Gastroesophageal sphincter (tissue), 4 donors: ENCODE results near the gene RNF215. TPM values are rescaled to one million over a fixed set of nuclear protein-coding genes. Genes with fewer than 3 reads are reported as not detected.

Source experiments
- ATAC-seq: fragments of 150-250 bp; one replicate; pipeline ENCODE4 v1.9.1; 2016; ENCODE audit warnings: mild to moderate bottlenecking, moderate library complexity
- H3K27ac ChIP-seq, 4 donors: fragments of 200-600 bp; sonication (generic) in 3 of 4; 1 replicate in 3 of 4; 2 replicates in 1 of 4; pipeline ENCODE4 v1.5.1; 2016 to 2019
- H3K27me3 ChIP-seq: fragments of 200-600 bp; sonication (generic); one replicate; pipeline ENCODE4 v1.5.1; 2019
- H3K36me3 ChIP-seq, 2 donors: fragments of 200-600 bp; sonication (generic); one replicate each; pipeline ENCODE4 v1.5.1; 2019; ENCODE audit warnings: control low read depth in 1 of 2
- H3K4me1 ChIP-seq, 3 donors: fragments of 200-600 bp; sonication (generic); 1 replicate in 2 of 3; 2 replicates in 1 of 3; pipeline ENCODE4 v1.5.1; 2016 to 2019; ENCODE audit warnings: control low read depth in 2 of 3
- H3K4me3 ChIP-seq, 2 donors: fragments of 200-600 bp; sonication (generic); one replicate each; pipeline ENCODE4 v1.5.1; 2019; ENCODE audit warnings: mild to moderate bottlenecking in 1 of 2, moderate library complexity in 1 of 2
- H3K9me3 ChIP-seq, 3 donors: fragments of 200-600 bp; sonication (generic); one replicate each; pipeline ENCODE4 v1.5.1; 2017 to 2019; ENCODE audit warnings: control low read depth in 2 of 3
- CTCF ChIP-seq, 4 experiments: fragments of 200-600 bp in 2 of 4; fragments of 450-650 bp in 2 of 4; sonication (generic) in 1 of 4; IDR thresholded peaks; one replicate each; pipeline ENCODE4 v1.5.1; 2017 to 2019; ENCODE audit warnings: antibody characterized with exemption in 4 of 4, mild to moderate bottlenecking in 2 of 4, moderate library complexity in 2 of 4
- EP300 ChIP-seq: sonication (generic); formaldehyde crosslinking; IDR thresholded peaks from one replicate; pipeline ENCODE4 v1.6.1; 2017; ENCODE audit warnings: antibody characterized with exemption, mild to moderate bottlenecking
- POLR2A ChIP-seq, 2 donors: fragments of 450-650 bp; IDR thresholded peaks; one replicate each; pipeline ENCODE4 v1.6.1; 2017; ENCODE audit warnings: antibody characterized with exemption in 2 of 2, mild to moderate bottlenecking in 2 of 2, moderate library complexity in 1 of 2
- POLR2AphosphoS5 ChIP-seq: sonication (generic); formaldehyde crosslinking; IDR thresholded peaks from one replicate; pipeline ENCODE4 v1.6.1; 2017; ENCODE audit warnings: antibody characterized with exemption
- WGBS, 2 donors: methylation state at CpG; one replicate each; pipeline ENCODE4 v1.1.5; 2018; ENCODE audit warnings: low coverage in 1 of 2; 5-methylcytosine and 5-hydroxymethylcytosine counted together
- total RNA-seq, 4 donors: library from RNA; depleted of rRNA; stranded (reverse); fragments of >200 nt; gene quantifications; one replicate each; pipeline ENCODE4 v1.1.0, GENCODE V29; 2016

Gene RNF215
- total RNA-seq, 4 donors from 2014 or later: 10.2 to 13.5 (median 11.7) TPM

GRCh38 chr22:30427871-30428270 is 40.7 kb upstream of the RNF215 start:
- ATAC-seq: no peak

GRCh38 chr22:30426388-30427353 is 39.5 kb upstream of the RNF215 start:
- no peaks in the 10 kb centered on the region for H3K27me3 ChIP-seq
- peak; percentile 7 for ATAC-seq
- H3K27ac ChIP-seq: peak overlapping the region in 3 of 4 donors; percentile 83 to 98 (median 84)
- H3K4me3 ChIP-seq: peak overlapping the region in 1 of 2 donors; percentile 66
- WGBS, 2 donors: 40 to 64% methylated on average over 2 to 11 of the region's 29 CpGs
- no peaks in the 10 kb centered on the region for H3K36me3 ChIP-seq
- peaks cover 0 to 45% (median 30%) of the 10 kb centered on the region in 3 donors for H3K4me1 ChIP-seq
- TF ChIP-seq EP300 (no peak), CTCF (IDR thresholded peaks at IDR 0.05) (peak in 3 of 4 experiments; percentile 54 to 75 (median 67)), POLR2A (IDR thresholded peaks at IDR 0.05) (no peak), POLR2AphosphoS5 (peak; percentile 37)
- no peaks in the 10 kb centered on the region for H3K9me3 ChIP-seq

More at GRCh38 chr22:30427871-30428270, 40.7 kb upstream of the RNF215 start:
- 80% methylated on average over 1 of the region's 1 CpG; no CpG with 5 or more reads in 1 of the 2 donors for WGBS, 2 donors
- Histone ChIP-seq H3K36me3 (no peaks in the 10 kb centered on the region), H3K27me3 (no peaks in the 10 kb centered on the region), H3K4me3 (no peak overlapping the region), H3K27ac (no peak overlapping the region), H3K9me3 (no peaks in the 10 kb centered on the region), H3K4me1 (peaks cover 0 to 33% (median 20%) of the 10 kb centered on the region in 3 donors)
- TF ChIP-seq EP300 (no peak), POLR2A (IDR thresholded peaks at IDR 0.05) (no peak), POLR2AphosphoS5 (no peak), CTCF (IDR thresholded peaks at IDR 0.05) (no peak)

- 0 to 5% methylated on average over 1 to 8 of the region's 61 CpGs for WGBS, 2 donors
- H3K4me1 ChIP-seq: peaks cover 0 to 53% (median 31%) of the 10 kb centered on the region in 3 donors
- ATAC-seq: no peak
- no peaks in the 10 kb centered on the region for H3K9me3 ChIP-seq
- H3K27me3 ChIP-seq: no peaks in the 10 kb centered on the region
- H3K4me3 ChIP-seq: peak within 1 kb of the TSS; percentile 45 to 66
- peaks cover 0 to 3% of the 10 kb centered on the region in 2 donors for H3K36me3 ChIP-seq
- TF ChIP-seq CTCF (IDR thresholded peaks at IDR 0.05): peak in 2 of 4 experiments; percentile 31 to 38
- no peak for TF ChIP-seq POLR2AphosphoS5
- peak in 1 of 2 donors; percentile 5 for TF ChIP-seq POLR2A (IDR thresholded peaks at IDR 0.05)
- H3K27ac ChIP-seq: peak within 1 kb of the TSS; percentile 26 to 99 (median 96)
These were observed 38.6 kb upstream of the RNF215 start, which contains the start of gene MTFP1 for GRCh38 chr22:30425616-30426387. Gene MTFP1, plus strand, starts transcription at chr22:30425768. Its CDS starts 112 bp downstream, at chr22:30425880.

GRCh38 chr22:30425327-30425615 is 38.1 kb upstream of the RNF215 start:
- H3K9me3 ChIP-seq: no peaks in the 10 kb centered on the region
- no peaks in the 10 kb centered on the region for H3K27me3 ChIP-seq
- H3K27ac ChIP-seq: peak overlapping the region in 3 of 4 donors; percentile 83 to 98 (median 84)
- WGBS, 2 donors: 2 to 3% methylated on average over 4 to 9 of the region's 9 CpGs
- peaks cover 0 to 59% (median 32%) of the 10 kb centered on the region in 3 donors for H3K4me1 ChIP-seq
- TF ChIP-seq CTCF (IDR thresholded peaks at IDR 0.05): no peak
- no peak for TF ChIP-seq POLR2A (IDR thresholded peaks at IDR 0.05)
- TF ChIP-seq POLR2AphosphoS5: no peak
- no peak for TF ChIP-seq EP300
- peaks cover 0 to 5% of the 10 kb centered on the region in 2 donors for H3K36me3 ChIP-seq
- no peak for ATAC-seq
- H3K4me3 ChIP-seq: peak overlapping the region; percentile 45 to 66
